Sciatic nerve (tissue), 2 donors: Measurements from ENCODE around the gene PLRG1. TPM values are rescaled to one million over a fixed set of nuclear protein-coding genes. Genes with fewer than 3 reads are reported as not detected.

ENCODE experiments used
- ATAC-seq: fragments of 200-7000 bp; cut with Tn5 transposase; one replicate; pipeline ENCODE4 v1.9.1; 2020; ENCODE audit warnings: mild to moderate bottlenecking, moderate library complexity
- DNase-seq: peaks from one replicate; pipeline ENCODE4 v3.0.0-alpha.2; 2020; ENCODE audit warnings: low spot score
- intact Hi-C: fragments of 100-400 bp; cut with DNase I; formaldehyde crosslinking; loops from one replicate; pipeline ENCODE4 v1.14.2; 2022
- total RNA-seq: library from RNA; stranded (reverse); fragmentation: NEBNext Ultra II Directional; extraction: Animal tissue kit (Norgen Biotek cat#: 25700); gene quantifications from one replicate; pipeline ENCODE4 v1.2.1, GENCODE V29; 2021
- donor health status: DM: no; HTN: no; CAD: no.
- donor health status: DM: no; HTN: no; CAD: no.

Gene PLRG1
- total RNA-seq, 1 donor from 2014 or later = 68.3 TPM

GRCh38 chr4:154490583-154491340 lies 59.4 kb downstream of the PLRG1 start:
- DNase-seq (peak; percentile 54), ATAC-seq (peak; percentile 25)
- intact Hi-C loops = no loop called here

- ATAC-seq (no peak), DNase-seq (no peak)
- intact Hi-C loops = no loop called here
Observed at GRCh38 chr4:154490234-154490582, 60.0 kb downstream of the PLRG1 start.

GRCh38 chr4:154489558-154490233 lies 60.5 kb downstream of the PLRG1 start:
- intact Hi-C loops = no loop called here
- DNase-seq (no peak), ATAC-seq (no peak)

- ATAC-seq (no peak), DNase-seq (no peak)
- intact Hi-C loops = no loop called here
Observed at GRCh38 chr4:154487145-154487544, 63.1 kb downstream of the PLRG1 start.

- ATAC-seq (no peak), DNase-seq (no peak)
- intact Hi-C loops = no loop called here
Observed at GRCh38 chr4:154485127-154485773, 65.0 kb downstream of the PLRG1 start.

Other genes starting within 250 kb of the PLRG1 start
- gene DCHS2, start 58.6 kb downstream of the PLRG1 start, total RNA-seq = not detected
- gene FGB, start 12.6 kb upstream of the PLRG1 start, total RNA-seq = not detected
- gene FGA, start 40.3 kb upstream of the PLRG1 start, total RNA-seq = not detected
- not detected for gene FGG, start 62.3 kb upstream of the PLRG1 start, total RNA-seq
- gene LRAT, start 193.6 kb upstream of the PLRG1 start, total RNA-seq = 4.1 TPM
- 0.58 TPM for gene RBM46, start 230.9 kb upstream of the PLRG1 start, total RNA-seq